Measurements from ENCODE around the gene NAA40.
"Not testable (repeated sequence)": the region's sequence is repeated elsewhere in the genome, so short reads cannot be mapped to it uniquely, and the experiment has no call there.

NAA40 gene

GRCh38 chr11:63969461-63969860 is 30.7 kb downstream of the NAA40 start:
- Histone ChIP-seq H3K9me2 (replicated peaks; ENCODE audit: insufficient read depth, low read length) (no peaks in the 10 kb centered on the region), H3K9ac (ENCODE audit: low read length) (no peak overlapping the region), H3K4me2 (ENCODE audit: low read depth, low read length) (no peak overlapping the region), H3K36me3 (replicated peaks; ENCODE audit: insufficient read depth, low read length) (no peaks in the 10 kb centered on the region), H3K27ac (ENCODE audit: low read length) (no peak overlapping the region), H3K4me1 (ENCODE audit: low read length) (no peaks in the 10 kb centered on the region), H3K4me3 (ENCODE audit: low read length) (no peak overlapping the region), H3K9me3 (replicated peaks; ENCODE audit: insufficient read depth, low read length) (no peaks in the 10 kb centered on the region), H3K27me3 (replicated peaks; ENCODE audit: insufficient read depth, low read length) (0 out of 2 replicates have a peak, but pooled peaks cover 3% of the 10 kb centered on the region), H3K79me2 (ENCODE audit: low read length) (peaks cover 1% of the 10 kb centered on the region), H3F3A (ENCODE audit: insufficient read depth, low read length) (no peaks in the 10 kb centered on the region), H2AFZ (ENCODE audit: low read length) (no peak overlapping the region), H4K20me1 (ENCODE audit: insufficient read depth, low read length) (no peaks in the 10 kb centered on the region)
- TF ChIP-seq EZH2 (optimal IDR thresholded peaks at IDR 0.05; ENCODE audit: low read depth, low read length) (no peak), CTCF (IDR thresholded peaks at IDR 0.05; ENCODE audit: low read length) (no peak), EZH2phosphoT487 (IDR thresholded peaks at IDR 0.05; ENCODE audit: low read length) (no peak)
- no peak for DNase-seq

- Histone ChIP-seq H3K4me3 (ENCODE audit: low read length) (no peak overlapping the region), H3K36me3 (replicated peaks; ENCODE audit: insufficient read depth, low read length) (no peaks in the 10 kb centered on the region), H3K4me1 (ENCODE audit: low read length) (0 out of 2 replicates have a peak, but pooled peaks cover 2% of the 10 kb centered on the region), H3K9me2 (replicated peaks; ENCODE audit: insufficient read depth, low read length) (no peaks in the 10 kb centered on the region), H3K27ac (ENCODE audit: low read length) (no peak overlapping the region), H3K4me2 (ENCODE audit: low read depth, low read length) (no peak overlapping the region), H3F3A (ENCODE audit: insufficient read depth, low read length) (no peaks in the 10 kb centered on the region), H3K27me3 (replicated peaks; ENCODE audit: insufficient read depth, low read length) (0 out of 2 replicates have a peak, but pooled peaks cover 3% of the 10 kb centered on the region), H3K79me2 (ENCODE audit: low read length) (peaks cover 15% of the 10 kb centered on the region), H4K20me1 (ENCODE audit: insufficient read depth, low read length) (no peaks in the 10 kb centered on the region), H2AFZ (ENCODE audit: low read length) (no peak overlapping the region), H3K9ac (ENCODE audit: low read length) (no peak overlapping the region), H3K9me3 (replicated peaks; ENCODE audit: insufficient read depth, low read length) (no peaks in the 10 kb centered on the region)
- TF ChIP-seq CTCF (IDR thresholded peaks at IDR 0.05; ENCODE audit: low read length) (no peak), EZH2phosphoT487 (IDR thresholded peaks at IDR 0.05; ENCODE audit: low read length) (no peak), EZH2 (optimal IDR thresholded peaks at IDR 0.05; ENCODE audit: low read depth, low read length) (no peak)
- DNase-seq, result no peak
These were observed 32.1 kb downstream of the NAA40 start for GRCh38 chr11:63970902-63971301.

- peak overlapping the region; percentile 45 for H3K4me3 ChIP-seq (ENCODE audit: low read length)
- not testable (repeated sequence) for H3K9ac ChIP-seq (ENCODE audit: low read length); H2AFZ ChIP-seq (ENCODE audit: low read length); H3K9me2 ChIP-seq (replicated peaks; ENCODE audit: insufficient read depth, low read length); H3K36me3 ChIP-seq (replicated peaks; ENCODE audit: insufficient read depth, low read length); H3K9me3 ChIP-seq (replicated peaks; ENCODE audit: insufficient read depth, low read length); H4K20me1 ChIP-seq (ENCODE audit: insufficient read depth, low read length); H3F3A ChIP-seq (ENCODE audit: insufficient read depth, low read length); H3K4me1 ChIP-seq (ENCODE audit: low read length); H3K27ac ChIP-seq (ENCODE audit: low read length); DNase-seq; H3K27me3 ChIP-seq (replicated peaks; ENCODE audit: insufficient read depth, low read length)
- peaks cover 37% of the 10 kb centered on the region for H3K79me2 ChIP-seq (ENCODE audit: low read length)
- H3K4me2 ChIP-seq (ENCODE audit: low read depth, low read length), result peak overlapping the region; percentile 62; the same call in 1 of the 2 replicates
These were observed 35.1 kb downstream of the NAA40 start for GRCh38 chr11:63973912-63974258.

GRCh38 chr11:63974259-63975143 is 35.7 kb downstream of the NAA40 start, which contains the start of gene COX8A:
TSS of gene COX8A (plus strand) at chr11:63974620. CDS start at chr11:63974681, 61 bp downstream.
- Histone ChIP-seq H3K4me1 (ENCODE audit: low read length) (0 out of 2 replicates have a peak, but pooled peaks cover 5% of the 10 kb centered on the region), H3K79me2 (ENCODE audit: low read length) (peaks cover 43% of the 10 kb centered on the region), H3K4me2 (ENCODE audit: low read depth, low read length) (peak within 1 kb of the TSS; percentile 62), H3K9ac (ENCODE audit: low read length) (peak within 1 kb of the TSS; percentile 99), H3K27me3 (replicated peaks; ENCODE audit: insufficient read depth, low read length) (0 out of 2 replicates have a peak, but pooled peaks cover 3% of the 10 kb centered on the region), H3K36me3 (replicated peaks; ENCODE audit: insufficient read depth, low read length) (no peaks in the 10 kb centered on the region), H4K20me1 (ENCODE audit: insufficient read depth, low read length) (no peaks in the 10 kb centered on the region), H3K9me3 (replicated peaks; ENCODE audit: insufficient read depth, low read length) (no peaks in the 10 kb centered on the region), H3K4me3 (ENCODE audit: low read length) (peak within 1 kb of the TSS; percentile 100), H3F3A (ENCODE audit: insufficient read depth, low read length) (no peaks in the 10 kb centered on the region), H3K27ac (ENCODE audit: low read length) (peak within 1 kb of the TSS; percentile 90), H3K9me2 (replicated peaks; ENCODE audit: insufficient read depth, low read length) (no peaks in the 10 kb centered on the region), H2AFZ (ENCODE audit: low read length) (peak within 1 kb of the TSS; percentile 96)
- DNase-seq, result peak; percentile 100
- no peak for TF ChIP-seq CTCF (IDR thresholded peaks at IDR 0.05; ENCODE audit: low read length)
- no peak for TF ChIP-seq EZH2phosphoT487 (IDR thresholded peaks at IDR 0.05; ENCODE audit: low read length)
- TF ChIP-seq EZH2 (optimal IDR thresholded peaks at IDR 0.05; ENCODE audit: low read depth, low read length), result no peak
